Measurements from ENCODE around the gene TSC22D1. TPM values are rescaled to one million over a fixed set of nuclear protein-coding genes. Genes with fewer than 3 reads are reported as not detected.

TSC22D1 gene
- total RNA-seq, 1 donor, result 173 TPM

GRCh38 chr13:44537248-44537647 lies 38.9 kb downstream of the TSC22D1 start:
- Histone ChIP-seq H3K4me2 (ENCODE audit: insufficient read depth, low read length) (no peak overlapping the region), H2AFZ (ENCODE audit: low read length) (no peak overlapping the region), H4K20me1 (ENCODE audit: insufficient read depth, low read length) (peaks cover 9% of the 10 kb centered on the region), H3K27ac (ENCODE audit: low read depth, low read length) (no peak overlapping the region), H3K4me3 (ENCODE audit: insufficient read depth, low read length) (no peak overlapping the region), H3K4me1 (ENCODE audit: insufficient read depth, low read length) (no peaks in the 10 kb centered on the region), H3K79me2 (ENCODE audit: insufficient read depth, low read length) (peaks cover 38% of the 10 kb centered on the region), H3K36me3 (ENCODE audit: insufficient read depth, low read length) (peaks cover 43% of the 10 kb centered on the region), H3K27me3 (ENCODE audit: insufficient read depth, low read length) (no peaks in the 10 kb centered on the region), H3K9me3 (ENCODE audit: low read depth, low read length) (no peaks in the 10 kb centered on the region)
- no peak for TF ChIP-seq CTCF (IDR thresholded peaks at IDR 0.05; ENCODE audit: extremely low read depth, low read depth, low read length)
- no peak for DNase-seq (ENCODE audit: insufficient read length, low spot score, missing footprints)

- H2AFZ ChIP-seq (ENCODE audit: low read length), result no peak overlapping the region
- no peak for TF ChIP-seq CTCF (IDR thresholded peaks at IDR 0.05; ENCODE audit: extremely low read depth, low read depth, low read length)
- peak overlapping the region; percentile 10 for H3K4me3 ChIP-seq (ENCODE audit: insufficient read depth, low read length)
- H3K4me1 ChIP-seq (ENCODE audit: insufficient read depth, low read length), result peaks cover 18% of the 10 kb centered on the region
- H3K36me3 ChIP-seq (ENCODE audit: insufficient read depth, low read length), result no peaks in the 10 kb centered on the region
- H4K20me1 ChIP-seq (ENCODE audit: insufficient read depth, low read length), result peaks cover 9% of the 10 kb centered on the region
- DNase-seq (ENCODE audit: insufficient read length, low spot score, missing footprints), result peak; percentile 47
- no peaks in the 10 kb centered on the region for H3K9me3 ChIP-seq (ENCODE audit: low read depth, low read length)
- peaks cover 37% of the 10 kb centered on the region for H3K79me2 ChIP-seq (ENCODE audit: insufficient read depth, low read length)
- H3K27me3 ChIP-seq (ENCODE audit: insufficient read depth, low read length), result no peaks in the 10 kb centered on the region
- peak overlapping the region; percentile 65 for H3K4me2 ChIP-seq (ENCODE audit: insufficient read depth, low read length)
- peak overlapping the region; percentile 32 for H3K27ac ChIP-seq (ENCODE audit: low read depth, low read length)
Measured at GRCh38 chr13:44523146-44524015, 52.7 kb downstream of the TSC22D1 start.

GRCh38 chr13:44519642-44520041 lies 56.5 kb downstream of the TSC22D1 start:
- H3K4me1 ChIP-seq (ENCODE audit: insufficient read depth, low read length), result peaks cover 18% of the 10 kb centered on the region
- H3K36me3 ChIP-seq (ENCODE audit: insufficient read depth, low read length), result peaks cover 16% of the 10 kb centered on the region
- peaks cover 4% of the 10 kb centered on the region for H4K20me1 ChIP-seq (ENCODE audit: insufficient read depth, low read length)
- TF ChIP-seq CTCF (IDR thresholded peaks at IDR 0.05; ENCODE audit: extremely low read depth, low read depth, low read length), result no peak
- H3K79me2 ChIP-seq (ENCODE audit: insufficient read depth, low read length), result peaks cover 21% of the 10 kb centered on the region
- no peak for DNase-seq (ENCODE audit: insufficient read length, low spot score, missing footprints)
- H3K4me3 ChIP-seq (ENCODE audit: insufficient read depth, low read length), result no peak overlapping the region
- H3K9me3 ChIP-seq (ENCODE audit: low read depth, low read length), result no peaks in the 10 kb centered on the region
- no peaks in the 10 kb centered on the region for H3K27me3 ChIP-seq (ENCODE audit: insufficient read depth, low read length)
- H2AFZ ChIP-seq (ENCODE audit: low read length), result no peak overlapping the region
- no peak overlapping the region for H3K4me2 ChIP-seq (ENCODE audit: insufficient read depth, low read length)
- H3K27ac ChIP-seq (ENCODE audit: low read depth, low read length), result no peak overlapping the region

GRCh38 chr13:44516771-44517170 lies 59.4 kb downstream of the TSC22D1 start:
- Histone ChIP-seq H3K4me1 (ENCODE audit: insufficient read depth, low read length) (no peaks in the 10 kb centered on the region), H3K4me2 (ENCODE audit: insufficient read depth, low read length) (no peak overlapping the region)

More at GRCh38 chr13:44516771-44517170, 59.4 kb downstream of the TSC22D1 start:
- TF ChIP-seq CTCF (IDR thresholded peaks at IDR 0.05; ENCODE audit: extremely low read depth, low read depth, low read length), result no peak
- peaks cover 24% of the 10 kb centered on the region for H3K36me3 ChIP-seq (ENCODE audit: insufficient read depth, low read length)
- H2AFZ ChIP-seq (ENCODE audit: low read length), result no peak overlapping the region
- H3K79me2 ChIP-seq (ENCODE audit: insufficient read depth, low read length), result peaks cover 15% of the 10 kb centered on the region
- no peaks in the 10 kb centered on the region for H3K27me3 ChIP-seq (ENCODE audit: insufficient read depth, low read length)
- no peaks in the 10 kb centered on the region for H4K20me1 ChIP-seq (ENCODE audit: insufficient read depth, low read length)
- DNase-seq (ENCODE audit: insufficient read length, low spot score, missing footprints), result no peak
- no peak overlapping the region for H3K27ac ChIP-seq (ENCODE audit: low read depth, low read length)
- H3K4me3 ChIP-seq (ENCODE audit: insufficient read depth, low read length), result no peak overlapping the region
- no peaks in the 10 kb centered on the region for H3K9me3 ChIP-seq (ENCODE audit: low read depth, low read length)
